ENCODE data around the gene ZNF219. TPM values are rescaled to one million over a fixed set of nuclear protein-coding genes. Genes with fewer than 3 reads are reported as not detected.
A peak's percentile ranks its signal among the peaks of the same experiment; 100 is the strongest.

ZNF219 gene
- total and polyA plus RNA-seq, 12 donors, result 14.3 to 169 (median 104) TPM

- peak overlapping the region in 4 of 5 donors; percentile 70 to 95 (median 90) for H3K27ac ChIP-seq
- no peak for DNase-seq
- H3K9me3 ChIP-seq (replicated peaks in 1 of 3), result no peaks in the 10 kb centered on the region
- H3K36me3 ChIP-seq (replicated peaks in 1 of 2), result no peaks in the 10 kb centered on the region
- intact Hi-C loops (cut with DNase I), result no loop called here
- 52 to 63% (median 58%) methylated on average over 5 of the region's 5 CpGs for WGBS, 4 donors
- no peaks in the 10 kb centered on the region for H3K27me3 ChIP-seq
- peaks cover 28 to 43% of the 10 kb centered on the region in 2 donors for H3K4me1 ChIP-seq (replicated peaks in 1 of 2)
- H3K4me3 ChIP-seq, result peak overlapping the region in 1 of 4 donors; percentile 76
- TF ChIP-seq POLR2A (IDR thresholded peaks at IDR 0.05) (no peak), CTCF (IDR thresholded peaks at IDR 0.05) (no peak)
Observed at GRCh38 chr14:21099596-21099985, 1.1 kb upstream of the ZNF219 start.

DNA sequence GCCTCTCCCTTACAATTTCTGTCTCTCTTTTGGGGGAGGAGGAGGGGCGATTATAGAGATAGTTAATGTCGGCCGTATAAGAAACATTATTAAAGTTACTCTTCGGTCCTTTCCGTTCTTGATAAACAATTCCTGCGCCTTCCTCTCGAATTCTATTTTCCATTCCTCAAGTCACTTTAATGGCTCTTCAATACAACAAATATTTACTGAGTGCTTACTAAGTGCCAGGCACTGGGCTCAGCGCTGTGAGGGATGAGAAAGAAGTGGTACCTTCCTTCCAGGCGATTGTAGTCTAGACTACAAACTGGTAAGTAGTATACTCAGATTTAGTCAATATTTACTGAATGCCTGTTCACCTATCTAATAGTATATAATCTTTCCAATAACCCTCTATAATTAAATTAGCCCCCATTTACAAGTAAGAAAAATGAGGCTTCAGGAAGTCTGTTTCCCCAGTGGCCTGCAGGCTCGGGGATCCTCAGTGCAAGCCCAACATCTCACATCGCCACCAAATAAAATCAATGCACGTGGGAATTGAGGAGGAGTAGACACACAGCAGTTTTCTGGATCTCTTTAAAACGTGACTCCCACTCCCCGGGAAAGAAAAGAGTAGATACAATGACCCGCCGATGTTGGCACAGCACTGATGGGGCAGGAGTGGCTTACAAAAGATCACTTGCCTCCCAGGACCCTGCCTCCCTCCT, 589 bp upstream of the ZNF219 start:
- Histone ChIP-seq H3K36me3 (replicated peaks in 1 of 2) (no peaks in the 10 kb centered on the region), H3K9me3 (replicated peaks in 1 of 3) (no peaks in the 10 kb centered on the region), H3K27me3 (no peaks in the 10 kb centered on the region), H3K4me3 (peak overlapping the region in 2 of 4 donors; percentile 54 to 76), H3K27ac (peak overlapping the region; percentile 70 to 95 (median 88)), H3K4me1 (replicated peaks in 1 of 2) (peaks cover 31 to 45% of the 10 kb centered on the region in 2 donors)
- intact Hi-C loops (cut with DNase I), result no loop called here
- WGBS, 4 donors, result 5 to 12% (median 6%) methylated on average over 16 of the region's 16 CpGs
- DNase-seq, result peak in 2 of 7 donors; percentile 26 to 35
- TF ChIP-seq CTCF (IDR thresholded peaks at IDR 0.05) (no peak), POLR2A (IDR thresholded peaks at IDR 0.05) (no peak)

DNA sequence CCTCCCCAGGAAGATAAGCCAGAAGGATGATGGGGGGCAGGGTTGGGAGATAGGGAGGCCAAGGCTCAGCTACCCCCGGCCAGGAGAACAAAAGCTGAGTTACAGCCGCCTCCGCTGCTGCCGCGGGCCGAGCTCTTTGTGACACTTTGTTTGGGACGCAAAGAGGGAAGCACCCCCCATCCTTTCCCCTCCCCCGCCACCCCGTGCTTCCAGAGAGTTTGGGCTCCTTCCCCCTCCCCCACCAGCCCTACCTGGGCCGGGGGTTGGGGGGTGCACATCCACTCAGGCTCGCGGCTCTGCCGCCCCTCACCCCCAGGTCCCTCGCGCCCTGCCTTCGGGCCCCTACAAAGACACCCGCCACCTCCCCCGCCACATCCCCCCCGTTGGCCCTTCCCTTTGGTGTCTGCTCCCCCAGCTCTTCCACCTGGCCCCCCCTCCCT, 799 bp downstream of the ZNF219 start:
- H3K4me1 ChIP-seq (replicated peaks in 1 of 2), result peaks cover 25 to 43% of the 10 kb centered on the region in 2 donors
- no peaks in the 10 kb centered on the region for H3K27me3 ChIP-seq
- H3K27ac ChIP-seq, result peak overlapping the region; percentile 64 to 95 (median 88)
- peak in 1 of 2 donors; percentile 50 for TF ChIP-seq POLR2A (IDR thresholded peaks at IDR 0.05)
- TF ChIP-seq CTCF (IDR thresholded peaks at IDR 0.05), result no peak
- WGBS, 4 donors, result 1 to 6% (median 5%) methylated on average over 3 to 19 of the region's 19 CpGs
- intact Hi-C loops (cut with DNase I), result no loop called here
- peak in 6 of 7 donors; percentile 52 to 72 (median 63) for DNase-seq
- peak overlapping the region in 2 of 4 donors; percentile 67 to 76 for H3K4me3 ChIP-seq
- H3K36me3 ChIP-seq (replicated peaks in 1 of 2), result peaks cover 0 to 7% of the 10 kb centered on the region in 2 donors
- no peaks in the 10 kb centered on the region for H3K9me3 ChIP-seq (replicated peaks in 1 of 3)

- Histone ChIP-seq H3K9me3 (replicated peaks in 1 of 3) (no peaks in the 10 kb centered on the region), H3K4me3 (peak overlapping the region in 2 of 4 donors; percentile 67 to 76), H3K27ac (peak overlapping the region; percentile 64 to 95 (median 88)), H3K4me1 (replicated peaks in 1 of 2) (peaks cover 25 to 44% of the 10 kb centered on the region in 2 donors), H3K36me3 (replicated peaks in 1 of 2) (peaks cover 0 to 12% of the 10 kb centered on the region in 2 donors), H3K27me3 (no peaks in the 10 kb centered on the region)
- TF ChIP-seq POLR2A (IDR thresholded peaks at IDR 0.05) (no peak), CTCF (IDR thresholded peaks at IDR 0.05) (no peak)
- WGBS, 4 donors, result 48 to 65% (median 54%) methylated on average over 9 to 10 of the region's 10 CpGs
- intact Hi-C loops (cut with DNase I), result no loop called here
- DNase-seq, result peak in 2 of 7 donors; percentile 18 to 51
Observed at GRCh38 chr14:21096978-21097635, 1.3 kb downstream of the ZNF219 start.
